Stimulated activated CD8-positive, alpha-beta memory T cell treated with anti-CD3 and anti-CD28 coated beads, Interleukin-7, amount 100 ng/mL, for 24 hours (primary cell): ENCODE data around the gene GOLPH3.
"Not testable (repeated sequence)": the region's sequence is repeated elsewhere in the genome, so short reads cannot be mapped to it uniquely, and the experiment has no call there.

Source experiments
- DNase-seq: peaks from one replicate; pipeline ENCODE4 v3.0.0-alpha.2; 2020; ENCODE audit warnings: low read depth

GOLPH3 gene

DNA sequence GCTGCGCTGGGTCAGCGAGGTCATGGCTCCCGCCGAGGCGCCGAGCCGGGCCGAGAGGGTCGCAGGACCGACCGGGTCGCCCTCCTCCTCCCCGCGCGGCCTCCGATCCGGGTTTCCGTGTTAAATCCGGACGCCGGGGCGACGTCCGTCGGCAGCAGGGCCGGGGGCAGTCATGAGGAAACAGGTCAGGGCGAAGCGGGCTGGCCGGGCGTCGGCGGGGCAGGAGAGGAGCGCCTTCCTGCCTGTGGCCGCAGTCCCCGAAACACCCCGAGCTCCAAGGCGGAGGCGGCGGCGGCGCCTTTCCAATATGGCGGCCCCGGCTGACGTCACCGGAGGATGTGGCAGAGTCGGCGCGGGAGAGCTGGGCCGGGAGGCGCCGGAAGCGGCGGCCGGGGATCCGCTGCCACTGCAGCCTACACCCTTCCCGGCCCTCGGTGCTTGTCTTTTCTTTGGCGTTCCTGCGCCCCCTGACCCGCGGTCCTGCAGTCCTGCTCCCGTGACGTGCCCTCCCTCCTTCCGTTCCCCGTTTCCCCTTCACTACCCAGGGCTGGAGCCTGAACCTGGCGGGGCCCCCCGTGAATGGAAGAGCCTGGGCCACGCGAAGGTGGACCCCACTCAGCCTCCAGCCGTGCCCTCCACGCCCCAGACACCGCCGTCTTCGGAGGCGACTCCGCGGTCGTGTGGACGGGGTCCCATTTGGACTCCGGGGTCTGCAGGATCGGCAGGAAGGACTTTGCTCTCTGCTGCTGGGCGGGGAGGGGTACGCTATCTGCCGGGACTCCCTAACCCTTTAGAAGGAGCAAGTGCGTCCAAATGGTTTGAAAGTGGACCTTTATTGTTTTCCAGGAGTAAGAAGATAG, at the start of gene GOLPH3:
GOLPH3 (minus strand) TSS at position 309 of the 860 bp plus-strand sequence; CDS start at position 24, 285 bp downstream.
- peak; percentile 88 for DNase-seq

DNA sequence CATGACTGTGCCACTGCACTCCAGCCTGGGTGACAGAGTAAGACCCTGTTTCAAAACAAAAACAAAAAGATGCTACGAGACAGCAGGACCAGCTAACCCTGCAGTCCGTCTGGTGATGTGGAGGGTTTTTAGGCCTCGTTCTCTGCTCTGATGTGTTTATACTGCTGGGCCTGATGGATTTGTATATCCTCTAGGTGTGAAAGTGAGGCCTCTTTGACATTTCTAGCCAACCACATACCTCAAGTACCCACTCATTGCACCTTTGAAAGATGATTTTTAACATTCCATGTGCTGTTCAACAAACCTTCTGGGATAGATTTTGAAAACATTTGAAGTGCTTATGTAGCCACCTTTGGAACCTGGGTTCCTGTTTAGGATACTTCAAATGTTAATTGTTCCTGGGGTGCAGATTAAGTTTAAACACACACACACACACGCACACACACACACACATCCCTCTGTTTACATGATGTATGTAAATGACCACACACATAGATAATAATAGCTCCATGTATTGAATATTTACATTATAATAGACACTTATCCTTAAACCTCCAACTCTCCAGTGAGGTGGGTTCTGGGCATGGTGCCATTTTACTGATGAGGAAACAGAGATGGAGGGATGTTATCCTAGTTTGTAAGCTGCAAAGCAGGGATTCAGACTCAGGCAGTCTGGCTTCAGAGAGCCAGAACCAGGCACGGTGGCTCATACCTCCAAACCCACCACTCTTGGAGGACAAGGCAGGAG, 48.8 kb upstream of the GOLPH3 start:
- DNase-seq, result no peak

DNA sequence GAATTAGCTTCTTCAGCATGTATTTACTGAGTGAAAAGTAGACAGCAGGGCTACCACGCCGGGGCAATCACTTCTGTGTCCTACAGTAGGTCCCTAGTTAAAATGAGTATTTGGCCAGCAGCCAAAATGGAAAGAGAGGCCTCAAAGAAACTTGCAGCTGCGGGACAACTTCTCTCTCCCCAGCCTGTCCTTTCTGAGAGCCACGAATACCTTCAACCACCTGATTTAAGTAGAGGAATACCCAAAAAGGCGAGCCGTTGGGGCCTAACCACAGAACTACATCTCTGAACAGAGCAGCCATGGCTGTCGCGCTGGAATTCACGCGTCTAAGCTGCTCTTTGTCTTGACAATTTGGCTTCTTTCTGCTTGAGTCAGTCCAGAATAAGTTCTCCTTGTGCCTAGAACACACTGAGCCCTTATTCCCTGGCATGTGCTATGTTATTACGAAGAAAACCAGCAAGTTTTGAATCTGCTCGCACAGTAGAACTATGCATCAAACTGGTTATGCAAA, 43.8 kb upstream of the GOLPH3 start:
- no peak for DNase-seq

DNA sequence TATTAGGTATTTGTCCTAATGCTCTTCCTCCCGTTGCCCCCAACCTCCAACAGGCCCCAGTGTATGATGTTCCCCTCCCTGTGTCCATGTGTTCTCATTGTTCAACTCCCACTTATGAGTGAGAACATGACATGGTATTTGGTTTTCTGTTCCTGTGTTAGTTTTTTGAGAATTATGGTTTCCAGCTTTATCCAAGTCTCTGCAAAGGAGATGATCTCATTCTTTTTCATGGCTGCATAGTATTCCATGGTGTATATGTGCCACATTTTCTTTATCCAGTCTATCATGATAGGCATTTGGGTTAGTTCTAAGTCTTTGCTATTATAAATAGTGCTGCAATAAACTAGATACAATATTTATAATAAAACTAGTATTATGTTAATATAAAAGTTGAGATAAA, 40.2 kb upstream of the GOLPH3 start:
- DNase-seq, result not testable (repeated sequence)

DNA sequence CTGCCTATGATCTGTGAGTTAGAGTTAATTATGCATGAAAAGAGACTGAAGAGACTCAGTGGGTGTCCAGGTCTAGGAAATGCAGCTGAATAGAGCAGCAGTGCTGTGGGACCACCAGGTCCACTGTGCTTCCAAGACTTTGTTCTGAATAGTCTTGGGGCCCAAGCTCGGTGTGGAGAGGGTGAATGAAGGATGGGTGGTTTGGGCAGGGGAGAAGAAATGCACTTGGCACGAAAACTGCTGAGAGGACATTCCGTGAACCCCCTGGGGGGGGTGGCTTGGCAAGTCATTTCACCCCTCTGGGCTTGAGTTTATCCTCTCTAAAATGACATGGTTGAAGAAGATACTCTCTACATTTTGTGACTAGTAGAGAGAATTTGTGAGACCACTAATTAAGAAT, 36.0 kb upstream of the GOLPH3 start:
- no peak for DNase-seq

DNA sequence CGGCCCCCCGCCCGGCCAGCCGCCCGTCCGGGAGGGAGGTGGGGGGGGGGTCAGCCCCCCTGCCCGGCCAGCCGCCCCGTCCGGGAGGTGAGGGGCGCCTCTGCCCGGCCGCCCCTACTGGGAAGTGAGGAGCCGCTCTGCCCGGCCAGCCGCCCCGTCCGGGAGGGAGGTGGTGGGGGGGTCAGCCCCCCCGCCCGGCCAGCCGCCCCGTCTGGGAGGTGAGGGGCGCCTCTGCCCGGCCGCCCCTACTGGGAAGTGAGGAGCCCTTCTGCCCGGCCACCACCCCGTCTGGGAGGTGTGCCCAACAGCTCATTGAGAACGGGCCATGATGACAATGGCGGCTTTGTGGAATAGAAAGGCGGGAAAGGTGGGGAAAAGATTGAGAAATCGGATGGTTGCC, 34.7 kb upstream of the GOLPH3 start:
- DNase-seq, result not testable (repeated sequence)

DNA sequence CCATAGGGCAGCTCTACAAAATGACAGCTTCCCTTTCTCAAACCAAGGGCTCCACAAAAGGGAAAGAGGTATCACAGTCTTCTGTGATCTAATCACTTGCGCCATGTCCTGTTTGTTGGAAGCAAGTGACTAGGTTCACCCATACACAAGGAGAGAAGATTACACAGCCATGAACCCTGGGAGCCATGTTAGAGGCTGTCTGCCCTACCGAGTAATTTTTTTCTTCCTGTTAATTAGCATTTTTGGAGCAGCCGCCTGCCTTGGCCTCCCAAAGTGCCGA, 33.2 kb upstream of the GOLPH3 start:
- no peak for DNase-seq

DNA sequence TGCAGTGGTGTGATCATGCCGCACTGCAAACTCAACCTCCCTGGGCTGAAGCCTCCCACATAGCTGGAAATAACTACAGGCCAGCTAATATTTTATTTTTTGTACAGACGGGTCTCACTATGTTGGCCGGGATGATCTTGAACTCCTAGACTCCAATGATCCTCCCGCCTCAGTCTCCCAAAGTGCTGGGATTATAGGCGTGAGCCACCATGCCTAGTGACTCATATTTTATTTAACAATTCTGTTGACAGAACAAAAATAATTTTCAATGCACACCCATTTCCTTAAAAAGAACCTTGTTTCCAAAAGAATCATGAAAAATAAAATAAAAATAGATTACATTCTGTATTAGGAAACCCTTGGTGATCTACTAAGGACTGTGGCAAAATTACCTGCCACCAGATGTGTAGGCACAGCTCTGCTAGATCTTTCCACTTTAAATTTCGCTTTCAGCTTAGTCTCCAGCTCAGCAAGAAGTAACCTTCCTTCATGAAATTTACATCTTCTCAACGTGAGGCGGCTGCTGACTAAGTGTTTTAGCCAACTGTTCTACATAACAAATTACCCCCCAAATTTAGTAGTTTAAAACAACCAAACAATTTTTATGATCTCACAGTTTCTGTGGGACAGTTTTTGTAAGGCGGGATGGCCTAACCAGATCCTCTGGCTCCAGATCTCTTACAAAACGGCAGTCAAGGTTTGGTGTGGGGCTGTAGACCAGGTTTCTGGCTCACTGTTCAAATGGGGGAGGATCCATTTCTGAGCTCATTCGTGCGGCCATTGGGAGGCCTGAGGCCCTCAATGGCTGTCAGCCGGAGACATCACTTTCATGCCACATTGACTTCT, 32.6 kb upstream of the GOLPH3 start:
- DNase-seq, result no peak

DNA sequence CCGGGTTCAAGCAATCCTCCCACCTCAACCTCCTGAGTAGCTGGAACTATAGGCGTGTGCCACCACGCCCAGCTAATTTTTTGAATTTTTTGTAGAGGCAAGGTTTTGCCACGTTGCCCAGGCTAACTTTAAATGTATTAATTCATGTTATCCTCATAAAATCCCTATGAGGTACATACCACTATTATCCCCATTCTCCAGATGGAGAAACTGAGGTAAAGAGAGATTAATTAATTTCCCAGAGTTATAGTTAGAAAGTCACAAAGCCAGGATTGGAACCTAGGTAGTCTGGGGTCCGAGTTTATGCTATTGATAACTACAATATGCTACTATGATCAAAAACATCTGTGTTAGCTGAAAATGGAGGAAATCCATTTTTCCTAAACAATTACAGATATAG, 31.9 kb upstream of the GOLPH3 start:
- no peak for DNase-seq

DNA sequence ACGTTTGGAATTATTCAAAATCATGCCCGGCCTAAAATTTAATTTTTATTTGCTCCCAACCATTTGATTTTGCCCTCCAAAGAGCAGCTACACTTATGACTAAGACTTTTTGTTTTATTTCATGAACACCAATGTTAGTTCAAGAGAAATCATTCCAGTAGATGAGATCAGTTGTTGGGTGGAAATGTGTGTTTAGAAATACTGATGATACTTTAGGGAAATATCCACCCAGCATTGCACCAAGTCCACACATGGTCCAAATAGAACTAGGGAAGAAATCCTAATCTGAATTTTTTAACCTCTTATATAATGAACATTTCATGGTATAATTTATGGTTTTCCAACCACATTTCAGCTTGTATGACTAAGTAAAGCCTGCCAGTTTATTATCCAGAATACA, 28.3 kb upstream of the GOLPH3 start:
- DNase-seq, result no peak

DNA sequence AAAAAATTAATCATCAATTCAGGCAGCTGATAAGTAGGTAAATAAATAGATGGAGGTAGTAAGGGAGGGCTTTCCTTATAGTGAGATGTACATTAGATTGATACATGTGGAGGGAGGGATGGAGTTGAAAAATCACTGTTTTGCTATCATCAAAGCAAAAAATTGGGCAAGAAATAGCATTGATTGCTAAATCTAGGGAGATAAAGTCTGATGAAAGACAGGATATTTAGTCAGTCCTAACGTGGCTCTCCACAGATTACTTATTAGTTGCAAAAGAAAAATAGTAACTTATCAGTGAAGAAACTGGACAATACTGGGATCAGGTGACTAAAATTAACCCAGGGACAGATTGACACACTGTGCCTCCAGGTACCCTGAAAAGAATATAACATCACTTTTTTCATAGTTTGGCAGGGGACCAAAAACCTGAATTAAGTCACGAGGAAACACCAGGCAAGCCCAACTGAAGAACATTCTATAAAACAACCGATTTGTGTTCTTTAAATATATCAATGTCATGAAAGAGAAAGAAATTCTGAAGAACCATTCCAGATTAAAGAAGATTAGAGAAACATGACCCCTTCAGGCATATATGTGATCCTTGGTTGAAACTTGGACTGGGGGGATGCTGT, 27.1 kb upstream of the GOLPH3 start:
- no peak for DNase-seq

DNA sequence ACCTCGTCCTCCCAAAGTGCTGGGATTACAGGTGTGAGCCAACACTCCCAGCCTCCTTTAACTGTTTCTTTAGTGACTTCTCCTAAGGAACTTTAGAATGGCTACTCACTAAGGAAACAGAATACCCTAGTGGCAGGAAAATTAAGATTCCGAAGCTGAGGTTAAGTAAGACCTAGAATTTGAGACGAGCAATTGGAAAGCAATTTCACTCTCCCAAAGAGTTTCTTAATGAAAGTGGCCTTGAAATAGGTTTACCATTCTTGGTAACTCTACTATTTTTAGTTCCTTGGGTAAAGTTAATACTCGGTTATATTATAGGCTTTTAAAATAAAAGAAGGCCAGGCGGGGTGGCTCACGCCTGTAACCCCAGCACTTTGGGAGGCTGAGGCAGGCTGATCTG, 22.9 kb upstream of the GOLPH3 start:
- no peak for DNase-seq

DNA sequence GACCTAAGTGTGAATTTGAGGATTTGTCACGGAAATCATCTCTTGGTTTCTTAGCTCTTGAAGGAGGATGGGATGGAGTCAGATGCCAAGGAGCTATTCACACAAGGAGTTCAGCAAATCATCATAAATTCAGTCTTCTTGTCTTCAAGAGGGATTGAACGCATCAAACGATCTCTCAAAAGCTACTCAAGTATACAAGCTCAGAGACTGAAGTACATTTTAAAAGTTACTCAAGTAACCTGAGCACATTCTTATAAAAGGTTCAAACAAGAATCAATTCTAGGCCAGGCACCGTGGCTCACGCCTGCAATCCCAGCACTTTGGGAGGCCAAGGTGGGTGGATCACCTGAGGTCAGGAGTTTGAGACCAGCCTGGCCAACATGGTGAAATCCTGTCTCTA, 21.1 kb upstream of the GOLPH3 start:
- DNase-seq, result no peak

DNA sequence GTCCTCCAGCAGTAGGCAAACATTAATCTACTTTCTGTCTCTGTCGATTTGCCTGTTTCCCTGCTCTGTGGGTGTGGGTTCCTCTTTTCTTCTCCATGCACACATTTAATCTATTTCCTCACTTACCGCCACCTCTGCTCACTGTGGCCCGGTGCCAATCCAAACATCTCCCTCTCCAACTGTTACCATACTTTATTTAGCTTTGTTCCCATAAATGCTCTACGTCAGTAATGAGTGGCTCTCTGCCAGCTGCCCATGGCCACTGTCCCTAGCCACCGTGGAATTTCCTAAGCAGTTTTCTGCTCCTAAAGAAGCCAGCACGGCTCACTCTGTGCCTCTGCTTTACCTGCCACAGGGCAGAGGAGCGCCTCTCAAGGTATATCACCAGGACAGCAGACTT, 19.5 kb upstream of the GOLPH3 start:
- DNase-seq, result no peak

DNA sequence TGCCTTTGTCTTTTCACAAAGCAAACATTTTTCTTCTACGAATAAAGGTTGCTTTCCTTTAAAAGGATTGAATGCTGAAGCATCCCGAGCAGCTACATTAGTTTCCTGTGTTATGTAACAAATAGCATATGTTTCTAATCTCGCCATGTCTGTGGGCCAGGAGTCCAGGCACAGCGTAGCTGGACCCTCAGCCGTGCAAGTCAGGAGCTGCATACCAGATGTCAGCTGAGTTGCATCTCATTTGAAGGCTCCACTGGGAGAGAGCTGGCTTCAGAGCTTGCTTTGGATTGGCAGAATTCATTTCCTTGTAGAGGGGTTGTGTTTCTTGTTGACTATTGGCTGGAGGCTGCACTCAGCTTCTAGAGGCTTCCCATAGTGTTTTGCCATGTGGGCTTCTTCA, 16.0 kb upstream of the GOLPH3 start:
- no peak for DNase-seq

DNA sequence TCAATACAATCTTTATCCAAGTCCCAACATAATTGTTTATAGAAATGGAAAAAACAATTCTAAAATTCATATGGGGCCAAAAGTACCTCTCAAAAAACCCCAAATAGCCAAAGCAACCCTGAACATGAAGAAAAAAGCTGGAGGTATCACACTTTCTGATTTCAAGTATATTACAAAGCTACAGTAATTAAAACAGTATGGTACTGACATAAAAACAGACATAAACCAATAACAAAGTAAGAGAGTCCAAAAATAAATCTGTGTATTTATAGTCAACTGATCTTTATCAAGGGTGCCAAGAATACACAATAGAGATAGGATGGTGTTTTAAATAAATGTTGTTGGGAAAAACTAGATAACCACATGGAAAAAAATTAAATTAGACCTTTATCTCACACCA, 13.6 kb upstream of the GOLPH3 start:
- no peak for DNase-seq

DNA sequence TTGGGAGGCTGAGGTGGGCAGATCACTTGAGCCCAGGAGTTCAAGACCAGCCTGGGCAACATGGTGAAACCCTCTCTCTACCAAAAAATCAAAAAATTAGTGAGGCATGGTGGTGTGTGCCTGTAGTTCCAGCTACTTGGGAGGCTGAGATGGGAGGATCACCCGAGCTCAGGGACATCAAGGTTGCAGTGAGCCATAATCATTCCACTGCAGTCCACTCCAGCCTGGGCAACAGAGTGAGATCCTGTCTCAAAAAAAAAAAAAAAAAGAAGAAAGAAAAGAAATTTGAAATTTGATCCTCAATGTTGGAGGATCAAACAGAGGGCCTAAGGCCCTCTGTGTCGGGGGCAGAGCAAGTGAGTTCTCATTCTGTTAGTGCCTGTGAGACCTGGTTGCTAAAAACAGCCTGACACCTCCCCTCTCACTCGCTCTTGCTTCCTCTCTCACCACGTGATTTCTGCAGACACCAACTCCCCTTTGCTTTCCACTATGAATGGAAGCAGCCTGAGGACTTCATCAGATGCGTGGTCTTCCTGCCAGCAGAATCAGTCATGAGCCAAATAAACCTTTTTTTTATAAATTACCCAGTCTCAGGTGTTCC, 8.4 kb upstream of the GOLPH3 start:
- no peak for DNase-seq

DNA sequence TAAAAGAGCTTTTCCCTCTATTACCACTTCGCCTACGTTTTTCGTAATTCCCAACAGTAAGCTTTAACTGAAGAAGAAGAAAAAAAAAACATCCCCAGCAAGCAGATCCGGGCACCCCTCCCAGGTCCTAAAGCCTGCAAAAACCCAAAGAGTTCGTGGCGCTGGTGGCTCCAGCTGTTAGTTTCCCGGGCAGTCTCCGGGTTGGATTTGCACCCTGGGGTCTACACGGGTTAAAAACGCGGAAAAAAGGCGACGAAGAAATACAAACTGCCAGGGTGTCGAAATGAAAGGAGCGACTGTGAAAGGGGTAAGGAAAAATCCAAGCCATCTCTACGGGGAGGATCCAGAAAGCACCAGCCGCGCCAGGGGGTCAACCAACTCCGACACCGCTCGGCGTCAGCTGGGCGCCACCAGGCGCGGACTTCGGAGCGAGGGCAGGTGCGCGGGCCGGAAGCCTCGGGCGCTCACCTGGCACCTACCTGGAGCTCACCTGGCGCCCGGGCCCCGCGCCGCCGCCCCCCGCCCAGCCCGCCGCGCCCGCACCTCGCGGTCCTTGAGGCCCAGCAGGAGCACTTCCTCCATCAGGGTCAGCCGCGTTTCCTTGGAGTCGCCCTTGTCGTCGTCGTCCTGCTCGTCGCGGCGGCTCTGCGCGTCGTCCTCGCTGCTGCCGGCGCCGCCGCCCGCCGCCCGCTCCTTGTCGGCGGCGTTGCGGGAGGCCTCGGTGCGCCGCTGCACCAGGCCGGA, 680 bp downstream of the GOLPH3 start:
- DNase-seq, result no peak

DNA sequence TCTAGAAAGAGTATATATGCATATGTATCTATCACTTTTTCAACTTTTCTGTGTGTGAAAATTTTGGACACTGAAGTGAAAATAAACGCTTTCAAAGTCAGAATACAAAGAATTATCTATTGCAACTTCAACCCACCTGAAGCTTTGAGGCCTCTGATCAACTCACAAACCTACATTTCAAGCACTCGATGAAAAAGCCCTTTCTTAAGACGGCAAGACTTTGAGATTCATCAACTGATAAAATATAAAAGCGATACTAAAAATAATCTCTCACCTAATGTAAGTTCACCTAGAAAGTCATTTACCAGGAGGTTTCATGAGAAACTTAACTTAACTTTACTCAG, 1.2 kb downstream of the GOLPH3 start:
- DNase-seq, result no peak

DNA sequence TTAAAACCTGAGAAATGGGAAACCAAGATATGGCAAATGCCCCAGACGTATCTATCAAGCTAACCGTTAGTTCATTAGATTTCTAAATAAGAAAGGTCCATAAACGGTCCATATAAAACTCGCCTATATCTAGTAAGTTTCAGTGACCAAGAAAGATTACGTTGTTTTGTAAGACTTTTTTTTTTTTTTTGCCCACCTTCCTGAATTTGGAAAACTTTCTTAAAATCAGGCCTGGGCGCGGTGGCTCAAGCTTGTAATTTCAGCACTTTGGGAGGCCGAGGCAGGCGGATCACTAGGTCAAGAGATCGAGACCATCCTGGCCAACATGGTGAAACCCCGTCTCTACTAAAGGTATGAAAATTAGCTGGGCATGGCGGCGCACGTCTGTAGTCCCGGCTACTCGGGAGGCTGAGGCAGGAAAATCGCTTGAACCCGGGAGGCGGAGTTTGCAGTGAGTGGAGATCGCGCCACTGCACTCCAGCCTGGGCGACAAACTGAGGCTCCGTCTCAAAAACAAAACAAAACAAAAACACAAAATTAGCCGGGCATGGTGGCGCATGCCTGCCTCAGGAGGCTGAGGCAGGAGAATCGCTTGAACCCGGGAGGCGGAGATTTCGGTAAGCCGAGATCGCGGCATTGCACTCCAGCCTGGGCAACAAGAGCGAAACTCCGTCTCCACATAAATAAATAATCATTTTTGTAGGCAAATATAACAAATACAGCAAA, 1.8 kb downstream of the GOLPH3 start:
- not testable (repeated sequence) for DNase-seq
